EH (cell line): ENCODE data around the gene NPHS2.
A peak's percentile ranks its signal among the peaks of the same experiment; 100 is the strongest.

Experiments
- DNase-seq: peaks from one replicate; pipeline ENCODE4 v3.0.0-alpha.2; 2015; ENCODE audit warnings: low read depth

The NPHS2 gene

DNA sequence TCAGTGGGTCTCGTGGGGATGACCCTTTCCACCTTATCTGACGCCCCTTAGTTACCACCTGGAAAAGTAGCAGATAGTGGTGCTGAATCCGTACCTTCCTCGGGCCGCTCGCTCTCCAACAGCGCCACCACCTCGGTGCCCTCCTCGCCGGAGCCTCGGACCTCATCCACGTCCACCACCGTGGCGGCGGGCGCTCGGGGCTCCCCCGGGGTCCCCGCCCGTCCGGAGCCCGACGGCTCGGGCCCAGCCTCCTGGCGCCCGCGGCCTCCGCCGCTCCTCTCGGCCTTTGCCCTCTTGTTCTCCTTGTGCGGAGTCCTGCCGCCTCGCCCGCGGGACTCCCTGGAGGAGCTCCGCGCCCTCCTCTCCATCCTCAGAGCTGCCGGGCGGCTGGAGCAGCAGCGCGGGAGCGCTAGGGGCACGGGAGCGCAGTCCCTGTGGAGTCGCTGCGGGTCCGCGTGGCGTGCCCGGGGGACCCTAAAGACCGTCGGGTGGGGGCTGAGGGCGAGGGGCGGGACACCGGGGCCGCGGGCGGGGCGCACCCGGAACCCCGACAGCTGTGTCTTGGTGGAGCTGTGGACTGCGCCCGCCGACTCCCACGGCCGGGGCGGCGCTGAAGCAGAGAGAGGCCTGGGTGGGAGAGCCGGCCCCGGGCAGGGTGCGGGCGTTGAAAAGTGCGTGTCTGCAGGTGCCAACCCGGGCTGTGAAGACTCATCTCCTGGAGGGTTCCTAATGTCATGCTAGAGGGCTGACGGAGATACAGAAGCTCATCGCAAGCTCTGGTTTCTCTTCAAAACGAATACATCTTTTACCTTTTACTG lies at the start of gene NPHS2:
NPHS2 (minus strand) TSS at position 452 of the 818 bp plus-strand sequence; CDS start at position 368, 84 bp downstream.
- no peak for DNase-seq

GRCh38 chr1:179612361-179612760 lies 36.6 kb upstream of the NPHS2 start:
- no peak for DNase-seq

DNA sequence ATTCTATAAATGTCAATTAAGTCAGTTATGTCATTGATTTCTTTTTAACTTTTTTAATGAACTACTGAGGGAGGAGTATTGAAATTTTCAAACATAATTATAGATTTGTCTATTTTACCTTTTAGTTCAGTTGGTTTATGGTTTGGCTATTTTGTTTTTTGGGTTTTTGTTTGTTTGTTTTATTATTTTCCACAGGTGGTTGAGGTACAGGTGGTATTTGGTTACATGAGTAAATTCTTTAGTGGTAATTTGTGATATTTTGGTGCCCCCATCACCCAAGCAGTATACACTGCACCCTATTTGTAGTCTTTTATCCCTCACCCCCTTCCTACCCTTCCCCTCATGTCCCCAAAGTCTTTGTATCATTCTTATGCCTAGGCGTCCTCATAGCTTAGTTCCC lies 25.3 kb upstream of the NPHS2 start:
- no peak for DNase-seq

- DNase-seq = peak; percentile 46
These were observed 24.0 kb upstream of the NPHS2 start for GRCh38 chr1:179599623-179600249.

- no peak for DNase-seq
These were observed 22.9 kb upstream of the NPHS2 start for GRCh38 chr1:179598631-179599030.

DNA sequence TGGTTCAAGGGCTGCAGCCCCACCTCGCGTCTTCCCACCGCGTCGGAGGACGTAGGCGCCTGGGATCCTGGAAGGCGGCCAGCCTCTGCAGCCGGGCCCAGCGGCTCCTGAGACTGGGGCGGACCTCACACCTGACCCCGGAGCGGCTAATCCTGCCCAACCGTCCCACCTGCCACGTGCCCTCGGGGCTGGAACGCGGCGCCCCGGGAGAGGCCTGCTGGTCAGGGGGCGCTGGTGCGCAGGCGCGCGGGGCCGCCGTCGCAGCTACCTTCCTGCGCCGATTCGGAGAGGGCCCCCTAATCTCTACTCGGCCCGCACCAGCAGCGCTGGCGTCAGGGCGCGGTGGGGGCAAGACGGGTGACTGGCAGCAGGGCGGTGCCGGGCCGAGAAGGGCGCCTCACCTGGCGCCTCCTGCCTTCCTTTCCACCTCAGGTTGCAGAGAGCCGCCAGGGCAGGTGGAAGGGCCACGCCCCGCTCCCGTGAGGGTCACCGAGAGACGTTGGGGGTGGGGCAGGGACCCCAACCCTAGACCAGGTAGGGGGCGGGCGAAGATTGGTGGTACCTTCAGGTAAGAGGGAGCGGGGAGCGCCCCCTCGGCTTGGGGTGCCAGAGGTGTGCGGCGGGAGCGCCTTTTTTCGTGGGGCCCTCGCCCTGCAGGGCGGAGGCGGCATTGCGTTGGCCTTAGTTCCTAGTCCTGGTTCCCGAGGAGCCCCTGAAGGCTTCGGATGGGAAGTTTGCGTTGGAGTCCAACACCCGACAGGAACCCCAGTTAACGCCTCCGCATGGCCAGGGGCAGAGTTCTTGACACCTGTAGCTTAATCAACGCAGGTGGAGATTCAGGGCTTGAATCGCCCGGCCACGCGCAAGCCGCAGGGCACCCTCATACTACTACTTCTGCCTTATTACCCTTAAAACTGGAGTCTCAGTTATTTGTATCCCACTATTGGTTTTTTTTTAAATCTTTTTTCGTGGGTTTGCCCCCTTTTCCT lies 16.1 kb upstream of the NPHS2 start, which contains the start of gene TDRD5:
TDRD5 (plus strand) TSS at position 241 of the 989 bp plus-strand sequence. CDS start 784 bp downstream, outside the sequence.
- no peak for DNase-seq

DNA sequence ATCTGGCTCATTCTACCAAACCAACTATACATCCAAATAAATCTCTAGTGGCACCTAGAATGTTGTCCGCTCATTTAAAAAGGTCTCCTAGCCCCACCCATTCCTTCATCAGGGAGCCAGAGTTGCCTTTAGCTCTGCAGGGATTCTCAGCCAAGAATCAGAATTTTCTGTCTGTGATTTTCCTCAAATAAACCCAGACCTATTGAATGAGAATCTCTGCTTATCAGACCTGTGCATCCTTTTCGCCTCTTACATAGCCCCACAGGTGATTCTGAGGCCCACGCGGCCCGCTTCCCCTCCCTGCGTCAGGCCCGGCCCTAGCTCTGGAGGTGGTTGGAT lies 15.5 kb upstream of the NPHS2 start:
- no peak for DNase-seq

- no peak for DNase-seq
These were observed 14.9 kb upstream of the NPHS2 start for GRCh38 chr1:179590671-179591070.

GRCh38 chr1:179589509-179589908 lies 13.8 kb upstream of the NPHS2 start:
- DNase-seq = no peak

- DNase-seq = no peak
These were observed 12.8 kb upstream of the NPHS2 start for GRCh38 chr1:179588425-179589024.

DNA sequence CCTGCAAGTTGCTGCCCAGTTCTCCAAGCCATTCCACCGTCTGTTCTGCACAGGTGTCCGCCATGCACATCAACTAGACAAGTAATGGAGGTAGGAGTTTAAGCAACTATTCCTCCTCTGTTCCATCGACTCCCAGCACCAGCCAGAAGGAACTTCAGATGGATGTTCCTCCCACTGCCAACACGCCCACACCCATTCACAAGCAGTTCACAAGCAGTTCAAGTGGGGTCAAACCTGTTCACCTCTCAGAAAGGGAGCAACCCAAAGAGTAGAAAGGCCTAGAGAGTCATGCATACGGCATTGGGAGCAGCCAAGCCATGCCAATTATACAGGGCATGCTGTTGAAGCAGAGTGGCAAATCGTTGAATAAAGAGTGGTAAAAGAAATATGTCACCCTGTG lies 11.6 kb upstream of the NPHS2 start:
- no peak for DNase-seq

DNA sequence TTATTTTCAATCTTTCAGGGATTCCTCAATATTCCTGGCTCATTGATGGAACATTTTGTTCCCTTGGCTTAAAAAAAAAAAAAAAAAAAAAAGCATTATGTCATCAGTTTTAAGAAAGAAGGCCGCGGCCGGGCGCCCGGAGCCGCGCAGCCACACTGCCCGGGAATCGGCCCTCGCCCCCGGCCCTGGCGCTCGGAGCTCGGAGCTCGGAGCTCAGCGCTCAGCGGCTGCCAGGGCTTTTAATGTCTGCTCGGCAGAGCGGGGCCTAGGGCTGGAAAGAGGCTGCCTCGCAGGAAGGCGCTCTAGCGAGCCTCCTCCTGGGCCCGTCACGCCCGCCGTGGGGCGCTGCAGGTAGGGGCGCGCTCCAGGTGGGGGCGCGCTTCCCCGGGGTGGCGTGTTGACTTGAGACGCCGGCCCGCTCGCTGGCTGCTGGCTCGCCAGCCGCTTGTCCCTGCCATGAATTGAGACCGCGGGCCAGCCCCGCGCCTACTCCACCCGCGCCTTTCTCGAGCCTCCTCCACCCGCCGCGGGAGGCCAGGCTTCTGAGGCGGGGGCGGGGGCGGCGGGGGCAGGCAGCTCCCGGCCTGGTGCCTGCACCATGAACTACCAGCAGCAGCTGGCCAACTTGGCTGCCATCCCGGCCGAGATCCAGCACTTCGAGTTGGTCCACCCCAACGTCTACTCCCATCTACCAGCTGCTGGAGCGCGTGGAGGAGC lies 10.5 kb upstream of the NPHS2 start:
- peak; percentile 24 for DNase-seq

GRCh38 chr1:179583771-179584320 lies 8.1 kb upstream of the NPHS2 start:
- peak; percentile 3 for DNase-seq

DNA sequence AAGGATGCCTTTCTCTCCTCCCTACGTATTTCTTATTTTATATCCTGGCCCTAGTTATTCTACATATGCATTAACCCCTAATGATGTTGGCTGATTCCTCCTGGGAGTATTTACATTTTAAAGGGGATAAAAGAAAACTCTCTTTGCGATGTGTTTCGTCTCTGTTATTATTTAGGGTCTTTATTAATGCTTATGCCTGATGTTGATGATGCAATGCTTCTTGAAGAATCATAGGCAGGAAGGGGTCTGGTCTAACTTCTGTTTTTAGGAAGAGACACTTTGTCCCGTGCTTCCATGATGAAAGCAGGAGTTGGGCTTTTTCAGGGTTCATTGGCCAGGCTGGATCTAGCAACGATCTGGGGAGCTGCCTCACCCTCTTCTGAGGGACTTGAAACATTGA lies 761 bp upstream of the NPHS2 start:
- no peak for DNase-seq

GRCh38 chr1:179558078-179558477 lies 17.7 kb downstream of the NPHS2 start:
- DNase-seq = no peak

DNA sequence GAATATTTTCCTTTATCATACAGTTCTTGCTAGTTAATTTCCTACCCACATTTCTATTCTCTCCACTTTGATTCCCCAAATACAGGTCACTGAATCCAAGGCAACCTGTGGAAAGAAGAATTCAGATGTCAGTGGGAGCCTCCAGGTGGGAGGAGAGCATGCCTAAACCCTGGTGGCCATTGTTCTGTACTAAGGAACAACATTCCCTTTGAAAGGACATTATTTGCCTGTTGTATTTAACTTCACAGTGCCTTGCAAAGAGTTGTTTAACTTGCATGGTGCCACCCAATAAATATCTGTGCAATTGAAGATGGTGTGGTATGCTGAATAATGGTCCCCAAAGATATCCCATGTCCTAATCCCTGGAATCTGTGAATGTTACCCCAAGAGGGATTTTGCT lies 21.3 kb downstream of the NPHS2 start:
- no peak for DNase-seq

GRCh38 chr1:179550746-179551682 lies 24.7 kb downstream of the NPHS2 start:
- peak; percentile 88 for DNase-seq

DNA sequence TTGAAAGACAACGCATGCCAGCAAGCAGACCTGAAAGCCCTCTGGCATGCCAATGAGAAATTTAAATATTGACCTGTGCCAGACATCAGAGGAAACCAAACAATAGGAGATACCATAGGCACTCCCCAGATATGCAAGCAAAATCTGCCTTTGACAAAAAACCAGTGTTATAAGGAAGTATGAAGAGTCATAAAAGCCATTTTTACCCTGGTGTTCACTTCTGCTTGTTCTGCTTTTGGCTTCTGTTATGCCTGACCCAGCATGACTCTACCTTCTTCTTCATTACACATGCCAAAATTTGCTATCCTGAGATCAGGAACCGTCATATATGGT lies 26.4 kb downstream of the NPHS2 start:
- no peak for DNase-seq

GRCh38 chr1:179548666-179549367 lies 26.9 kb downstream of the NPHS2 start:
- DNase-seq = no peak
